SK-N-SH treated with all-trans-retinoic acid at 6 μM for 48 hours (cell line): ENCODE data around the gene MRPS34.

ENCODE experiments used
- ATAC-seq: fragments of 200-7000 bp; cut with Tn5 transposase; 3 replicates; pipeline ENCODE4 v1.9.1; 2020; ENCODE audit warnings: mild to moderate bottlenecking, moderate library complexity
- ARNTL ChIP-seq: fragments of 450-650 bp; formaldehyde crosslinking; IDR thresholded peaks from 2 replicates; pipeline ENCODE4 v1.5.0; 2020; ENCODE audit warnings: low read depth, mild to moderate bottlenecking, moderate library complexity, borderline replicate concordance
- BACH2 ChIP-seq: fragments of 250-450 bp; sonication (Bioruptor Pico); IDR thresholded peaks from 2 replicates; pipeline ENCODE4 v1.9.0; 2021; ENCODE audit warnings: mild to moderate bottlenecking, borderline replicate concordance
- ESRRG ChIP-seq: fragments of 250-450 bp; sonication (Bioruptor Pico); IDR thresholded peaks from 2 replicates; pipeline ENCODE4 v1.6.1; 2021; ENCODE audit warnings: mild to moderate bottlenecking
- GLIS3 ChIP-seq: fragments of 250-450 bp; sonication (Bioruptor Pico); IDR thresholded peaks from 2 replicates; pipeline ENCODE4 v1.5.0; 2020; ENCODE audit warnings: mild to moderate bottlenecking, moderate library complexity
- ISL1 ChIP-seq: fragments of 250-450 bp; sonication (Bioruptor Pico); IDR thresholded peaks from 2 replicates; pipeline ENCODE4 v2.1.2; 2022; ENCODE audit warnings: mild to moderate bottlenecking, moderate library complexity
- PPARA ChIP-seq: fragments of 250-450 bp; sonication (Bioruptor Pico); IDR thresholded peaks from 2 replicates; pipeline ENCODE4 v1.5.0; 2020; ENCODE audit warnings: mild to moderate bottlenecking, borderline replicate concordance
- RARB ChIP-seq: fragments of 250-450 bp; sonication (Bioruptor Pico); IDR thresholded peaks from 2 replicates; pipeline ENCODE4 v1.8.0; 2021; ENCODE audit warnings: mild to moderate bottlenecking, moderate library complexity
- SNAI2 ChIP-seq: fragments of 250-450 bp; sonication (Bioruptor Pico); IDR thresholded peaks from 2 replicates; pipeline ENCODE4 v1.5.0; 2020; ENCODE audit warnings: mild to moderate bottlenecking, moderate library complexity
- TCF4 ChIP-seq: fragments of 250-450 bp; sonication (Bioruptor Pico); IDR thresholded peaks from 2 replicates; pipeline ENCODE4 v1.8.0; 2021; ENCODE audit warnings: mild to moderate bottlenecking, moderate library complexity, borderline replicate concordance
- TOX ChIP-seq: fragments of 250-450 bp; sonication (Bioruptor Pico); IDR thresholded peaks from 2 replicates; pipeline ENCODE4 v1.8.0; 2021; ENCODE audit warnings: mild to moderate bottlenecking, moderate library complexity, borderline replicate concordance
- ZC3H10 ChIP-seq: fragments of 250-450 bp; sonication (Bioruptor Pico); IDR thresholded peaks from 2 replicates; pipeline ENCODE4 v1.5.1; 2021; ENCODE audit warnings: mild to moderate bottlenecking, moderate library complexity
- ZFP3 ChIP-seq: fragments of 250-450 bp; sonication (Bioruptor Pico); IDR thresholded peaks from 2 replicates; pipeline ENCODE4 v1.5.0; 2020; ENCODE audit warnings: mild to moderate bottlenecking, moderate library complexity
- ZFP30 ChIP-seq: fragments of 450-650 bp; formaldehyde crosslinking; IDR thresholded peaks from 2 replicates; pipeline ENCODE4 v1.5.0; 2022; ENCODE audit warnings: mild to moderate bottlenecking, moderate library complexity
- ZNF565 ChIP-seq: fragments of 450-650 bp; formaldehyde crosslinking; conservative IDR thresholded peaks from 2 replicates; pipeline ENCODE4 v1.5.0; 2020; ENCODE audit warnings: low read depth, mild to moderate bottlenecking, moderate library complexity
- ZNF8 ChIP-seq: fragments of 450-650 bp; formaldehyde crosslinking; IDR thresholded peaks from 2 replicates; pipeline ENCODE4 v1.5.0; 2020; ENCODE audit warnings: mild to moderate bottlenecking, moderate library complexity
- TF ChIP-seq, protein P1 (sequence below): fragments of 250-450 bp; sonication (Bioruptor Pico); IDR thresholded peaks from 2 replicates; pipeline ENCODE4 v1.5.0; 2020; ENCODE audit warnings: mild to moderate bottlenecking, moderate library complexity
- TF ChIP-seq, protein P2 (sequence below): fragments of 250-450 bp; sonication (Bioruptor Pico); IDR thresholded peaks from 2 replicates; pipeline ENCODE4 v1.5.1; 2021; ENCODE audit warnings: mild to moderate bottlenecking, moderate library complexity
- TF ChIP-seq, protein P3 (sequence below): fragments of 250-450 bp; sonication (Bioruptor Pico); IDR thresholded peaks from 2 replicates; pipeline ENCODE4 v1.8.0; 2020; ENCODE audit warnings: mild to moderate bottlenecking, moderate library complexity, borderline replicate concordance

MRPS34 gene

DNA sequence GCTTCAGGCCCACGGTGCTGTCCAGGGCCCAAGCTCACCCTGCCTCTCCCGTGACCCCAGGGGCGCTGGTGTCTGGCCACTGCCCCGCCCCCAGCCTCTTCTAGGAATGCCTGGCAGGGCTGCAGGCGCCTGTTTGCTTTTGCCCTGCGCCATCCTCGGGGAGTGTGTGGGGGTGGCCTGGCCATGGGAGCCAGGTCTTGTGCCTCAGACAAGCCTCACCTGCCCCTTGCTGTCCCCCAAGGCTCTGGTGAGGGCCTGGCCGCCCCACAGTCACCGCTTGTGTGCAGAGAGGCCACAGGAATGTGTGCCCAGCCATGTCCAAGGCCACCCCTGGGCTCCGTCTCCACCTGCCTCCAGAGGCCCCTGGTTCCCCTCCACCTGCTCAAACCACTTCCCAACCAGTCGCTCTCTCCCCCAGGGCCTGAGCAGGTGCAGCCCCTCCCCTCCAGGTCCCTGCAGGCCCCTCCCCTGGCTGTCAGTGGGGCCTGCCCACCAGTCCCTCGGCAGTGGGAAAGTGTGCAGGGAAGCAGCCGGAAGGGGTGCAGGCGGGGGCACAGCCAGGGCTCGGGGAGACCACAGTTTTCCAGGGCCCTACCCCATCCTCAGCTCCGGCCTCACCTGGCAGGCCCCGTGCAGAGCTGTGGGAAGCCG lies 21.4 kb upstream of the MRPS34 start (continued):
- TF ChIP-seq, protein P1, sequence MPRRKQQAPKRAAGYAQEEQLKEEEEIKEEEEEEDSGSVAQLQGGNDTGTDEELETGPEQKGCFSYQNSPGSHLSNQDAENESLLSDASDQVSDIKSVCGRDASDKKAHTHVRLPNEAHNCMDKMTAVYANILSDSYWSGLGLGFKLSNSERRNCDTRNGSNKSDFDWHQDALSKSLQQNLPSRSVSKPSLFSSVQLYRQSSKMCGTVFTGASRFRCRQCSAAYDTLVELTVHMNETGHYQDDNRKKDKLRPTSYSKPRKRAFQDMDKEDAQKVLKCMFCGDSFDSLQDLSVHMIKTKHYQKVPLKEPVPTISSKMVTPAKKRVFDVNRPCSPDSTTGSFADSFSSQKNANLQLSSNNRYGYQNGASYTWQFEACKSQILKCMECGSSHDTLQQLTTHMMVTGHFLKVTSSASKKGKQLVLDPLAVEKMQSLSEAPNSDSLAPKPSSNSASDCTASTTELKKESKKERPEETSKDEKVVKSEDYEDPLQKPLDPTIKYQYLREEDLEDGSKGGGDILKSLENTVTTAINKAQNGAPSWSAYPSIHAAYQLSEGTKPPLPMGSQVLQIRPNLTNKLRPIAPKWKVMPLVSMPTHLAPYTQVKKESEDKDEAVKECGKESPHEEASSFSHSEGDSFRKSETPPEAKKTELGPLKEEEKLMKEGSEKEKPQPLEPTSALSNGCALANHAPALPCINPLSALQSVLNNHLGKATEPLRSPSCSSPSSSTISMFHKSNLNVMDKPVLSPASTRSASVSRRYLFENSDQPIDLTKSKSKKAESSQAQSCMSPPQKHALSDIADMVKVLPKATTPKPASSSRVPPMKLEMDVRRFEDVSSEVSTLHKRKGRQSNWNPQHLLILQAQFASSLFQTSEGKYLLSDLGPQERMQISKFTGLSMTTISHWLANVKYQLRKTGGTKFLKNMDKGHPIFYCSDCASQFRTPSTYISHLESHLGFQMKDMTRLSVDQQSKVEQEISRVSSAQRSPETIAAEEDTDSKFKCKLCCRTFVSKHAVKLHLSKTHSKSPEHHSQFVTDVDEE (CRISPR knock-in tag), result no peak
- TF ChIP-seq ZNF8 (CRISPR knock-in tag) (no peak), ZFP30 (no peak), SNAI2 (CRISPR knock-in tag) (no peak), TOX (CRISPR knock-in tag) (no peak)

DNA sequence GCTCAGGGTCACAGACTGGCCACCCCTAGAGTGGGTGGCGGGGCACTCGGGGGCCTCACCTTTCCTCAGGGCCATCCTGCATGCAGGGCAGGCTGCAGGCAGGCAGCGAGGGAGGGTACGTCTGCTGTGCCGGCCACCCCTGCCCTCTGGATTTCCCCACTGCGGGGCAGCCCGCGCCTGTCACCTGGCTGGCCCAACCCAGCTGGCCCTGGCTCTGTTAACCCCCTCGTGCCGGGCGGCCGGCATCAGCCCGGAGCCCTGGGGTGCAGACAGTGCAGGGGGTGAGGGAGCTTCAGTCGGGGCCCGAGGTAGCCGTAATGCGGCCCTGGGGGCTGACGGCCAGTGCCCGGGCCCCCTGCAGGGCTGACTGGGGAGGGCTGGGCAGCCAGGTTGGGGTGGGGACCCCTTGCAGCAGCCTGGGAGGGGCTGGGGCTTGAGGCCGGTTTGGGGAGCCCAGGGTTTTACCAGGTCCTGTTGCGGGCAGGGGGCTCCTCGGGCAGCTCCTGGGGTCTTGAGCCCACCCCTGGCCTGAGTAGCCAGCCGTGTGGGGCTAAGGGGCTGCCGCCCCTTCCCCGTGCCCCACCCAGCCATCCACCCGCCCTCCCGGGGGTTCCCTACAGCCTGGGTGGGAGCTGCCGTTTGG lies 20.8 kb upstream of the MRPS34 start, which contains the start of gene IGFALS:
IGFALS (minus strand) TSS at position 128 of the 643 bp plus-strand sequence; CDS start at position 75, 53 bp downstream.
- TF ChIP-seq ZNF8 (CRISPR knock-in tag) (no peak), BACH2 (CRISPR knock-in tag) (no peak)
- TF ChIP-seq, protein P2, sequence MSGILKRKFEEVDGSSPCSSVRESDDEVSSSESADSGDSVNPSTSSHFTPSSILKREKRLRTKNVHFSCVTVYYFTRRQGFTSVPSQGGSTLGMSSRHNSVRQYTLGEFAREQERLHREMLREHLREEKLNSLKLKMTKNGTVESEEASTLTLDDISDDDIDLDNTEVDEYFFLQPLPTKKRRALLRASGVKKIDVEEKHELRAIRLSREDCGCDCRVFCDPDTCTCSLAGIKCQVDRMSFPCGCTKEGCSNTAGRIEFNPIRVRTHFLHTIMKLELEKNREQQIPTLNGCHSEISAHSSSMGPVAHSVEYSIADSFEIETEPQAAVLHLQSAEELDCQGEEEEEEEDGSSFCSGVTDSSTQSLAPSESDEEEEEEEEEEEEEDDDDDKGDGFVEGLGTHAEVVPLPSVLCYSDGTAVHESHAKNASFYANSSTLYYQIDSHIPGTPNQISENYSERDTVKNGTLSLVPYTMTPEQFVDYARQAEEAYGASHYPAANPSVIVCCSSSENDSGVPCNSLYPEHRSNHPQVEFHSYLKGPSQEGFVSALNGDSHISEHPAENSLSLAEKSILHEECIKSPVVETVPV (CRISPR knock-in tag), result no peak
- ATAC-seq, result no peak; the same call in 2 of the 3 replicates

DNA sequence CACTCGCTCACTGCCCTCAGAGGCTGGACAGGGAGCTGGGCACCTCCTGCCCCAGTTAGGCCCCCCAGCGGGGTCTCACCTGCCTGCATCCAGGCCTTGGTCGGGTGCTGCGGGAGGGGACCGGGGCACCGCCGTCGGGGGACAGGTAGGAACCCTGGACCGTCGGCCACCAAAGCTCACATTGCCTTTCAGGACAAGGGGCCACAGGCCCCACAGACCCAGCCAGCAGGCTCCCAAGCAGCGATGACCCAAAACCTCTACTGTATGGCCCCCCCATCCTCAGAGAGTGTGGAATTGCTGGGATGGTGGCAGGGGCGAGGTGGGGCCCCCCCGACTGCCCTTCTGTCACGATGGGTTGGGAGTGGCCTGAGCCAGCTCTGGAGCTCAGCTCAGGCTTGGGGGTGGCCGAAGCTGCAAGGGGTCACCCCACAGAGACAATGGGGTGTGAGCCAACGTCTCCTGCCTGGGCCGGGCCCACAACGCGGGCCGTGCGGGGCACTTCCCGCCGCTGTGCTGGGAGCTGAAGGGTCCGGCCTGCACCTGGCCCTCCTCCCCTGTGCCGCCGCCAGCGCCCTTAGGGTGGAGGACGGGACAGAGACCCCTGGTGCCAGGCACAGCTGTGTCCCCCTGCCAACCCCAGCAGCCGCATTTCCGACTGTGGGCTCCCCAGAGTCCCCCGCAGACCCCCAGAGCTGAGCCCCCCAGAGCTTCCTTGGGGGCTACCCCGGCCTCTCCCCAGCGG lies 20.1 kb upstream of the MRPS34 start:
- TF ChIP-seq GLIS3 (no peak), TCF4 (CRISPR knock-in tag) (no peak), ARNTL (CRISPR knock-in tag) (no peak), RARB (CRISPR knock-in tag) (no peak), ZC3H10 (no peak), ZFP3 (CRISPR knock-in tag) (no peak), ESRRG (CRISPR knock-in tag) (no peak), TOX (CRISPR knock-in tag) (no peak), ZNF8 (CRISPR knock-in tag) (no peak)
- TF ChIP-seq, protein P2 (CRISPR knock-in tag), result no peak
- TF ChIP-seq, protein P3, sequence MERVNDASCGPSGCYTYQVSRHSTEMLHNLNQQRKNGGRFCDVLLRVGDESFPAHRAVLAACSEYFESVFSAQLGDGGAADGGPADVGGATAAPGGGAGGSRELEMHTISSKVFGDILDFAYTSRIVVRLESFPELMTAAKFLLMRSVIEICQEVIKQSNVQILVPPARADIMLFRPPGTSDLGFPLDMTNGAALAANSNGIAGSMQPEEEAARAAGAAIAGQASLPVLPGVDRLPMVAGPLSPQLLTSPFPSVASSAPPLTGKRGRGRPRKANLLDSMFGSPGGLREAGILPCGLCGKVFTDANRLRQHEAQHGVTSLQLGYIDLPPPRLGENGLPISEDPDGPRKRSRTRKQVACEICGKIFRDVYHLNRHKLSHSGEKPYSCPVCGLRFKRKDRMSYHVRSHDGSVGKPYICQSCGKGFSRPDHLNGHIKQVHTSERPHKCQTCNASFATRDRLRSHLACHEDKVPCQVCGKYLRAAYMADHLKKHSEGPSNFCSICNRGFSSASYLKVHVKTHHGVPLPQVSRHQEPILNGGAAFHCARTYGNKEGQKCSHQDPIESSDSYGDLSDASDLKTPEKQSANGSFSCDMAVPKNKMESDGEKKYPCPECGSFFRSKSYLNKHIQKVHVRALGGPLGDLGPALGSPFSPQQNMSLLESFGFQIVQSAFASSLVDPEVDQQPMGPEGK, result no peak
- no peak for ATAC-seq

DNA sequence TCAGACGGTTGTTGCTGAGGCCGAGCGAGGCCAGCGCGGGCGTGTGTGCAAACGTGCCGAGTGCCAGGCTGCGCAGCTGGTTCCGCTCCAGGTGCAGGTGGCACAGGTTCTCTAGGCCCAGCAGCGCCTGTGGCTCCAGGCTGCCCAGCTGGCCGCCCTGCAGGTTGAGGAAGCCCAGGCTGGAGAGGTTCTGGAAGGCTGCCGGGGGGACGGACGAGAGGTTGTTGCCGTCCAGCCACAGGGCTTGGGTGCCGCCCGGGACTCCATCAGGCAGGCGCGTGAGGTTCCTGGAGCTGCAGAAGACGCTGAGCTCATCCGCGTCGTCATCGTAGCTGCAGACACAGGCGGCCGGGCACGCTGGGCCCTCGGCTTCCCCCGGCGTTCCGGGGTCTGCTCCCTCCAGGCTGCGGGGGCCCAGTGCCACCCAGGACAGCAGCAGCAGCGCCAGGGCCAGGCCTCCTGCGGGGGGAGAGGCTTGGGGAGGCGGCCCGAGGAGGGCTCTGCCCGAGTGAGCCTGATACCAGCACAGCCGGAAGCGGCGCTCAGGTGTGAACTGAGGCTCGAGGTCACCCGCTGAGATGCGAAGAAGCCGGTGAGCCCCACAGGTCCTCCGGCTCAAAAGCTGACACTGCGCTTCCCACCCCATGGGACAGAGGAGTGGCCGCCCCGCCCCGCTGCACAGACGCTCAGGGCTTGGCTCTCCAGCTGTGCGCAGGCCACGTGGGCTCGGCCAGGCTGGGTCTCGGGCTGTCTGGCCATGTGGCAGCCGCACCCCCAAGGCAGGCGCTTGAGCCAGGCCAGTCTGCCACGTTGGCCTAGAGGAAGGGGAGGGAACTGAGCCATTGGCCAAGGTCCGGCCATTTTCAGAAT lies 19.2 kb upstream of the MRPS34 start:
- ATAC-seq, result no peak; the same call in 2 of the 3 replicates
- no peak for TF ChIP-seq ZNF565
- no peak for TF ChIP-seq ISL1 (CRISPR knock-in tag)
- TF ChIP-seq GLIS3, result no peak
- no peak for TF ChIP-seq PPARA (CRISPR knock-in tag)
